NCI-H1417 treated with DMSO at 0.1 percent for 48 hours (cell line): Measurements from ENCODE around the gene MAST2.

Experiments
- DNase-seq: peaks from one replicate; lab custom pipeline; 2025; lab: John Stamatoyannopoulos, UW

The MAST2 gene

GRCh38 chr1:46067652-46068051, 264.2 kb downstream of the MAST2 start:
- DNase-seq = no peak

DNA sequence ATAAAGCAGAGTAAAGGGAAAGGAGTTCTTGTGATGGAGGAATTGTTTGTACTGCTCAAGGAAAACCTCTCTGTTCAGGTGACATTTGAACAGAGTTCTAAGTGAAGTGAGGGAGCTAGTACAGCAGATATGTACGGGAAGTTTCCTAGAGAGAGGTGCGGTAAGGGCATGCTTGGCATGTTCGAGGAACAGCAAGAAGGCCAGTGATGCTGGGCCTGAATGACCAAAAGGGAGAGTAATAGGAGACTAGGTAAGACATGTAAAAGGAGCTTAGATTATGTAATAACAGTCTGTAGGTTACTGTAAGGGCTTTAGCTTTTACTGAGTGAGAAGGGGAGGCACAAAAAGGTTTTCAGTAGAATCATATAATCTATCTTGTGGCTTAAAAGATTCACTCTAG, 265.1 kb downstream of the MAST2 start:
- DNase-seq = no peak

- DNase-seq = no peak
Measured at GRCh38 chr1:46070164-46070814, 266.9 kb downstream of the MAST2 start.

GRCh38 chr1:46072975-46073374, 269.6 kb downstream of the MAST2 start:
- DNase-seq = no peak

- no peak for DNase-seq
Measured at GRCh38 chr1:46076343-46076742, 272.9 kb downstream of the MAST2 start.

GRCh38 chr1:46077644-46078043, 274.2 kb downstream of the MAST2 start:
- DNase-seq = no peak

GRCh38 chr1:46080257-46080656, 276.8 kb downstream of the MAST2 start:
- DNase-seq = no peak

GRCh38 chr1:46081206-46081605, 277.8 kb downstream of the MAST2 start:
- DNase-seq = no peak

- no peak for DNase-seq
Measured at GRCh38 chr1:46081619-46082018, 278.2 kb downstream of the MAST2 start.

DNA sequence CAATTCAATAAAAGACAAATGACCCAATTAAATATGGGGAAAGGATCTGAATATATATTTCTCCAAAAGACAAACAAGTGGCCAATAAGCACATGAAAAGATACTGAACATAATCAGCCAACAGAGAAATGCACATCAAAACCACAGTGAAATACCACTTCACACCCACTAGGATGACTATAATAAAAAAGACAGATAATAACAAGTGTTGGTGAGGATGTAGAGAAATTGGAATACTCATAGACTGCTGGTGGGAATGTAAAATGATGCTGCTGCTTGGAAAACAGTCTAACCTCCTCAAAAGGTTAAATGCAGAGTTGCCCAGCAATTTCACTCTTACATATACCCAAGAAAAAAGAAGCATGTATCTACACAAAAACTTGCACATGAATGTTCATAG, 280.2 kb downstream of the MAST2 start:
- DNase-seq = no peak

GRCh38 chr1:46084553-46085451, 281.4 kb downstream of the MAST2 start:
- DNase-seq = no peak
